ENCODE data around the gene CACNA2D3.

- TF ChIP-seq POLR2AphosphoS5 (IDR thresholded peaks at IDR 0.05; ENCODE audit: borderline replicate concordance, low read depth, low read length) (no peak), EZH2 (IDR thresholded peaks at IDR 0.05) (no peak)
Measured at GRCh38 chr3:55065331-55065730, 943.0 kb downstream of the CACNA2D3 start.
